Measurements from ENCODE around the gene SEC14L3.

The SEC14L3 gene

DNA sequence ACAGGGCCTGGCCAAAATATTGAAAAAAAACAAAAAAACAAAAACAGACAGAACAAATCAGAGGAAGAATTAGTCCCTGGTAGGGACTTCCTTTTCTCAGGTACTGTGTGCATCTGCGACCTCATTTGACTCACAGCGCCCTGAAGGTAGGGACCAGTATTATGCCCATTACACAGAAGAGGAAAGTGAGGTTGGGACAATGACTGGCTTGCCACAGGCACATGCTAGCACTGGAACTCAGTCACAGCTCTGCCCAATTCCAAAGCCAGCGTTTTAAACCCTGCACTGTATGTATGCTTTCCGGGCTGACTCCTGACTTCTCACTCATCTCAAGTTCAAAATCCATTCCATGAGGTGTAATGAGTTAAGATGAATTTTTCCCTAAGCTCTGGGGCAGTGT lies 30.3 kb upstream of the SEC14L3 start:
- Histone ChIP-seq H3K4me1 (ENCODE audit: low read length) (no peaks in the 10 kb centered on the region), H3K4me3 (ENCODE audit: low read length) (no peak overlapping the region), H3K27ac (ENCODE audit: low read length) (no peak overlapping the region), H3F3A (ENCODE audit: insufficient read depth, low read length) (no peaks in the 10 kb centered on the region), H3K9me2 (replicated peaks; ENCODE audit: insufficient read depth, low read length) (no peaks in the 10 kb centered on the region), H3K36me3 (replicated peaks; ENCODE audit: insufficient read depth, low read length) (no peaks in the 10 kb centered on the region), H3K79me2 (ENCODE audit: low read length) (no peaks in the 10 kb centered on the region), H2AFZ (ENCODE audit: low read length) (no peak overlapping the region), H3K9ac (ENCODE audit: low read length) (no peak overlapping the region), H3K27me3 (replicated peaks; ENCODE audit: insufficient read depth, low read length) (peaks cover 78% of the 10 kb centered on the region), H4K20me1 (ENCODE audit: insufficient read depth, low read length) (no peaks in the 10 kb centered on the region), H3K9me3 (replicated peaks; ENCODE audit: insufficient read depth, low read length) (no peaks in the 10 kb centered on the region), H3K4me2 (ENCODE audit: low read depth, low read length) (no peak overlapping the region)
- TF ChIP-seq EZH2 (optimal IDR thresholded peaks at IDR 0.05; ENCODE audit: low read depth, low read length) (no peak), EZH2phosphoT487 (IDR thresholded peaks at IDR 0.05; ENCODE audit: low read length) (no peak)
- TF ChIP-seq, protein P1, sequence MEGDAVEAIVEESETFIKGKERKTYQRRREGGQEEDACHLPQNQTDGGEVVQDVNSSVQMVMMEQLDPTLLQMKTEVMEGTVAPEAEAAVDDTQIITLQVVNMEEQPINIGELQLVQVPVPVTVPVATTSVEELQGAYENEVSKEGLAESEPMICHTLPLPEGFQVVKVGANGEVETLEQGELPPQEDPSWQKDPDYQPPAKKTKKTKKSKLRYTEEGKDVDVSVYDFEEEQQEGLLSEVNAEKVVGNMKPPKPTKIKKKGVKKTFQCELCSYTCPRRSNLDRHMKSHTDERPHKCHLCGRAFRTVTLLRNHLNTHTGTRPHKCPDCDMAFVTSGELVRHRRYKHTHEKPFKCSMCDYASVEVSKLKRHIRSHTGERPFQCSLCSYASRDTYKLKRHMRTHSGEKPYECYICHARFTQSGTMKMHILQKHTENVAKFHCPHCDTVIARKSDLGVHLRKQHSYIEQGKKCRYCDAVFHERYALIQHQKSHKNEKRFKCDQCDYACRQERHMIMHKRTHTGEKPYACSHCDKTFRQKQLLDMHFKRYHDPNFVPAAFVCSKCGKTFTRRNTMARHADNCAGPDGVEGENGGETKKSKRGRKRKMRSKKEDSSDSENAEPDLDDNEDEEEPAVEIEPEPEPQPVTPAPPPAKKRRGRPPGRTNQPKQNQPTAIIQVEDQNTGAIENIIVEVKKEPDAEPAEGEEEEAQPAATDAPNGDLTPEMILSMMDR (IDR thresholded peaks at IDR 0.05; ENCODE audit: low read length), result no peak
- DNase-seq, result no peak

DNA sequence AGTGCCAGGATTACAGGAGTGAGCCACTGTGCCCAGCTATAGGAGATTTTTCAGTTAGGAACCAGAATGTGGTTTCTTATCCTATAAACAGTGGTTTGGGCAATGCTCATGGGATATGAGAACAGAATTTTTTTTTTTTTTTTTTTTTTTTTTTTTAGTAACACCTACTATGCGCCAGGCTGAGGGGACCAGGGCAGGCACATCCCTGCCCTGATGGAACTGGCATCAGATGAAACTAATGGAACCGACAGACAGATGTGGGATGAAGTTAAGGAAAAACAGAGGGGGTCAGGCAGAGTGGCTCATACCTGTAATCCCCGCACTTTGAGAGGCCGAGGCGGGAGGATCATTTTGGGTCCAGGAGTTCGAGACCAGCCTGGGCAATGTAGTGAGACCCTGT lies 28.8 kb upstream of the SEC14L3 start:
- Histone ChIP-seq H4K20me1 (ENCODE audit: insufficient read depth, low read length) (no peaks in the 10 kb centered on the region), H3K27me3 (replicated peaks; ENCODE audit: insufficient read depth, low read length) (peaks cover 84% of the 10 kb centered on the region), H2AFZ (ENCODE audit: low read length) (no peak overlapping the region), H3K79me2 (ENCODE audit: low read length) (no peaks in the 10 kb centered on the region), H3F3A (ENCODE audit: insufficient read depth, low read length) (no peaks in the 10 kb centered on the region), H3K9ac (ENCODE audit: low read length) (no peak overlapping the region), H3K36me3 (replicated peaks; ENCODE audit: insufficient read depth, low read length) (no peaks in the 10 kb centered on the region), H3K9me2 (replicated peaks; ENCODE audit: insufficient read depth, low read length) (no peaks in the 10 kb centered on the region), H3K27ac (ENCODE audit: low read length) (no peak overlapping the region), H3K4me2 (ENCODE audit: low read depth, low read length) (no peak overlapping the region), H3K9me3 (replicated peaks; ENCODE audit: insufficient read depth, low read length) (no peaks in the 10 kb centered on the region), H3K4me1 (ENCODE audit: low read length) (no peaks in the 10 kb centered on the region), H3K4me3 (ENCODE audit: low read length) (no peak overlapping the region)
- no peak for DNase-seq
- TF ChIP-seq, protein P1 (IDR thresholded peaks at IDR 0.05; ENCODE audit: low read length), result no peak
- TF ChIP-seq EZH2 (optimal IDR thresholded peaks at IDR 0.05; ENCODE audit: low read depth, low read length) (no peak), EZH2phosphoT487 (IDR thresholded peaks at IDR 0.05; ENCODE audit: low read length) (no peak)

DNA sequence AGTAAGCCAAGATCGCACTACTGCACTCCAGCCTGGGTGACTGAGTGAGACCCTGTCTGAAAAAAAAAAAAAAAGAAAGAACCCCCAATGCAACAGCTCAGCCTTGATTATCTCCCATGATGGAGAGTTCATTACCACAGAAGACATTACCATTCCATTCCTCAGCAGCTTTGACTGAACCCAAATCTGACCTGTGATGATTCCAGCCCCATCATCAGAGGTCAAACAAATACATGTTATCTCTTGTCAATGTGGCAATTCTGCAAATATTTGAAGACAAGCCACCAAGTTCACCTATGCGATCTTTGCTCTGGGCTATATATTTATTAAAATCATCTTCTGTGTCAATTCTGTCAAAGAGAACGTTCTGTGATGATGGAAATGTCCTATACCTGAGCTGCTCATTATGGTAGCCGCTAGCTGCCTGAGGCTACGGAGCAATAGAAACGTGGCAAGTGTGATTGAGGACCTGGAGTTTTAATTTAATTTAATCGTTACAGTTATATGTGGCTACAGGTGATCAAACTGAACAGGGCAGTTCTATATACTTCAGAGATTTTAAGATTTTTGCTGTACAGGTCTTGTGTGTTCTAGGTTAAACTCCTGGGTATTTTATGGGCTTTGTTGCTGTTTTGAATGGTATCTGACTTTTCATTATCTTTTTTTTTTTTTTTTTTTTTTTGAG lies 25.8 kb upstream of the SEC14L3 start:
- no peak overlapping the region for H2AFZ ChIP-seq (ENCODE audit: low read length)
- no peak overlapping the region for H3K4me2 ChIP-seq (ENCODE audit: low read depth, low read length)
- no peaks in the 10 kb centered on the region for H3K4me1 ChIP-seq (ENCODE audit: low read length)
- no peaks in the 10 kb centered on the region for H3K79me2 ChIP-seq (ENCODE audit: low read length)
- TF ChIP-seq EZH2phosphoT487 (IDR thresholded peaks at IDR 0.05; ENCODE audit: low read length) (no peak), EZH2 (optimal IDR thresholded peaks at IDR 0.05; ENCODE audit: low read depth, low read length) (no peak)
- TF ChIP-seq, protein P1 (IDR thresholded peaks at IDR 0.05; ENCODE audit: low read length), result no peak
- no peaks in the 10 kb centered on the region for H3K36me3 ChIP-seq (replicated peaks; ENCODE audit: insufficient read depth, low read length)
- no peaks in the 10 kb centered on the region for H4K20me1 ChIP-seq (ENCODE audit: insufficient read depth, low read length)
- H3K9me3 ChIP-seq (replicated peaks; ENCODE audit: insufficient read depth, low read length), result no peaks in the 10 kb centered on the region
- H3K9ac ChIP-seq (ENCODE audit: low read length), result no peak overlapping the region
- no peak overlapping the region for H3K27ac ChIP-seq (ENCODE audit: low read length)
- no peaks in the 10 kb centered on the region for H3F3A ChIP-seq (ENCODE audit: insufficient read depth, low read length)
- no peak for DNase-seq
- H3K4me3 ChIP-seq (ENCODE audit: low read length), result no peak overlapping the region
- H3K9me2 ChIP-seq (replicated peaks; ENCODE audit: insufficient read depth, low read length), result no peaks in the 10 kb centered on the region
- H3K27me3 ChIP-seq (replicated peaks; ENCODE audit: insufficient read depth, low read length), result peaks cover 87% of the 10 kb centered on the region

All from MM.1S (cell line).